Measurements from ENCODE around the gene EMCN. TPM values are rescaled to one million over a fixed set of nuclear protein-coding genes. Genes with fewer than 3 reads are reported as not detected.
"Not testable (repeated sequence)": the region's sequence is repeated elsewhere in the genome, so short reads cannot be mapped to it uniquely, and the experiment has no call there.

EMCN gene
- total and polyA plus RNA-seq, 4 donors, result 13.9 to 56.6 (median 16.0) TPM

- no peak for DNase-seq (ENCODE audit: low read depth in 4 of 6, low spot score in 6 of 6)
- WGBS (ENCODE audit: insufficient coverage), result no CpG with 5 or more reads among the region's 2 CpGs
- Histone ChIP-seq H3K4me1 (ENCODE audit: control insufficient read depth, insufficient read depth, low read length) (no peaks in the 10 kb centered on the region), H3K36me3 (ENCODE audit: control insufficient read depth, insufficient read depth, low read length) (no peaks in the 10 kb centered on the region), H3K27me3 (ENCODE audit: control insufficient read depth, insufficient read depth, low read length) (no peaks in the 10 kb centered on the region), H3K9me3 (ENCODE audit: control insufficient read depth, insufficient read depth, low read length) (no peaks in the 10 kb centered on the region), H3K27ac (ENCODE audit: low read depth, low read length) (no peak overlapping the region), H3K4me3 (ENCODE audit: low read depth, low read length) (no peak overlapping the region)
Measured at GRCh38 chr4:100366213-100366612, 151.6 kb downstream of the EMCN start.

- no peak for DNase-seq (ENCODE audit: low read depth in 4 of 6, low spot score in 6 of 6)
- no peaks in the 10 kb centered on the region for H3K4me1 ChIP-seq (ENCODE audit: control insufficient read depth, insufficient read depth, low read length)
- H3K4me3 ChIP-seq (ENCODE audit: low read depth, low read length), result no peak overlapping the region
- no peaks in the 10 kb centered on the region for H3K9me3 ChIP-seq (ENCODE audit: control insufficient read depth, insufficient read depth, low read length)
- WGBS (ENCODE audit: insufficient coverage), result 80% methylated on average over 1 of the region's 1 CpG
- H3K36me3 ChIP-seq (ENCODE audit: control insufficient read depth, insufficient read depth, low read length), result no peaks in the 10 kb centered on the region
- H3K27ac ChIP-seq (ENCODE audit: low read depth, low read length), result no peak overlapping the region
- H3K27me3 ChIP-seq (ENCODE audit: control insufficient read depth, insufficient read depth, low read length), result no peaks in the 10 kb centered on the region
Measured at GRCh38 chr4:100362366-100362765, 155.5 kb downstream of the EMCN start.

- no peaks in the 10 kb centered on the region for H3K36me3 ChIP-seq (ENCODE audit: control insufficient read depth, insufficient read depth, low read length)
- no CpG with 5 or more reads among the region's 1 CpG for WGBS (ENCODE audit: insufficient coverage)
Measured at GRCh38 chr4:100361336-100361735, 156.5 kb downstream of the EMCN start.

GRCh38 chr4:100360211-100360610 is 157.6 kb downstream of the EMCN start:
- Histone ChIP-seq H3K27ac (ENCODE audit: low read depth, low read length) (no peak overlapping the region), H3K27me3 (ENCODE audit: control insufficient read depth, insufficient read depth, low read length) (no peaks in the 10 kb centered on the region), H3K4me1 (ENCODE audit: control insufficient read depth, insufficient read depth, low read length) (no peaks in the 10 kb centered on the region), H3K9me3 (ENCODE audit: control insufficient read depth, insufficient read depth, low read length) (no peaks in the 10 kb centered on the region), H3K4me3 (ENCODE audit: low read depth, low read length) (no peak overlapping the region), H3K36me3 (ENCODE audit: control insufficient read depth, insufficient read depth, low read length) (no peaks in the 10 kb centered on the region)
- DNase-seq (ENCODE audit: low read depth in 4 of 6, low spot score in 6 of 6), result no peak
- no CpG with 5 or more reads among the region's 1 CpG for WGBS (ENCODE audit: insufficient coverage)

More at GRCh38 chr4:100361336-100361735, 156.5 kb downstream of the EMCN start:
- H3K4me3 ChIP-seq (ENCODE audit: low read depth, low read length), result no peak overlapping the region
- H3K27ac ChIP-seq (ENCODE audit: low read depth, low read length), result no peak overlapping the region
- no peaks in the 10 kb centered on the region for H3K9me3 ChIP-seq (ENCODE audit: control insufficient read depth, insufficient read depth, low read length)
- no peaks in the 10 kb centered on the region for H3K4me1 ChIP-seq (ENCODE audit: control insufficient read depth, insufficient read depth, low read length)
- DNase-seq (ENCODE audit: low read depth in 4 of 6, low spot score in 6 of 6), result no peak
- H3K27me3 ChIP-seq (ENCODE audit: control insufficient read depth, insufficient read depth, low read length), result no peaks in the 10 kb centered on the region

GRCh38 chr4:100359441-100359840 is 158.4 kb downstream of the EMCN start:
- Histone ChIP-seq H3K9me3 (ENCODE audit: control insufficient read depth, insufficient read depth, low read length) (no peaks in the 10 kb centered on the region), H3K27ac (ENCODE audit: low read depth, low read length) (no peak overlapping the region), H3K4me1 (ENCODE audit: control insufficient read depth, insufficient read depth, low read length) (no peaks in the 10 kb centered on the region), H3K4me3 (ENCODE audit: low read depth, low read length) (no peak overlapping the region), H3K27me3 (ENCODE audit: control insufficient read depth, insufficient read depth, low read length) (no peaks in the 10 kb centered on the region), H3K36me3 (ENCODE audit: control insufficient read depth, insufficient read depth, low read length) (no peaks in the 10 kb centered on the region)
- DNase-seq (ENCODE audit: low read depth in 4 of 6, low spot score in 6 of 6), result peak in 1 of 6 donors; percentile 21
- WGBS (ENCODE audit: insufficient coverage), result no CpG with 5 or more reads among the region's 2 CpGs

GRCh38 chr4:100357542-100357941 is 160.3 kb downstream of the EMCN start:
- no CpG with 5 or more reads among the region's 1 CpG for WGBS (ENCODE audit: insufficient coverage)

GRCh38 chr4:100356172-100356571 is 161.7 kb downstream of the EMCN start:
- H3K4me1 ChIP-seq (ENCODE audit: control insufficient read depth, insufficient read depth, low read length), result no peaks in the 10 kb centered on the region
- H3K27ac ChIP-seq (ENCODE audit: low read depth, low read length), result no peak overlapping the region
- DNase-seq (ENCODE audit: low read depth in 4 of 6, low spot score in 6 of 6), result no peak
- H3K4me3 ChIP-seq (ENCODE audit: low read depth, low read length), result no peak overlapping the region
- WGBS (ENCODE audit: insufficient coverage), result 60% methylated on average over 1 of the region's 1 CpG
- no peaks in the 10 kb centered on the region for H3K27me3 ChIP-seq (ENCODE audit: control insufficient read depth, insufficient read depth, low read length)
- no peaks in the 10 kb centered on the region for H3K9me3 ChIP-seq (ENCODE audit: control insufficient read depth, insufficient read depth, low read length)
- no peaks in the 10 kb centered on the region for H3K36me3 ChIP-seq (ENCODE audit: control insufficient read depth, insufficient read depth, low read length)

More at GRCh38 chr4:100357542-100357941, 160.3 kb downstream of the EMCN start:
- no peak overlapping the region for H3K27ac ChIP-seq (ENCODE audit: low read depth, low read length)
- no peaks in the 10 kb centered on the region for H3K36me3 ChIP-seq (ENCODE audit: control insufficient read depth, insufficient read depth, low read length)
- H3K4me1 ChIP-seq (ENCODE audit: control insufficient read depth, insufficient read depth, low read length), result no peaks in the 10 kb centered on the region
- H3K9me3 ChIP-seq (ENCODE audit: control insufficient read depth, insufficient read depth, low read length), result no peaks in the 10 kb centered on the region
- no peaks in the 10 kb centered on the region for H3K27me3 ChIP-seq (ENCODE audit: control insufficient read depth, insufficient read depth, low read length)
- DNase-seq (ENCODE audit: low read depth in 4 of 6, low spot score in 6 of 6), result no peak
- H3K4me3 ChIP-seq (ENCODE audit: low read depth, low read length), result no peak overlapping the region

GRCh38 chr4:100352352-100352751 is 165.5 kb downstream of the EMCN start:
- DNase-seq (ENCODE audit: low read depth in 4 of 6, low spot score in 6 of 6); H3K27ac ChIP-seq (ENCODE audit: low read depth, low read length); H3K4me3 ChIP-seq (ENCODE audit: low read depth, low read length); H3K4me1 ChIP-seq (ENCODE audit: control insufficient read depth, insufficient read depth, low read length); H3K36me3 ChIP-seq (ENCODE audit: control insufficient read depth, insufficient read depth, low read length); H3K9me3 ChIP-seq (ENCODE audit: control insufficient read depth, insufficient read depth, low read length); H3K27me3 ChIP-seq (ENCODE audit: control insufficient read depth, insufficient read depth, low read length): not testable (repeated sequence)
- no CpG with 5 or more reads among the region's 3 CpGs for WGBS (ENCODE audit: insufficient coverage)

GRCh38 chr4:100348473-100348872 is 169.3 kb downstream of the EMCN start:
- Histone ChIP-seq H3K27ac (ENCODE audit: low read depth, low read length) (no peak overlapping the region), H3K27me3 (ENCODE audit: control insufficient read depth, insufficient read depth, low read length) (no peaks in the 10 kb centered on the region), H3K4me3 (ENCODE audit: low read depth, low read length) (no peak overlapping the region), H3K36me3 (ENCODE audit: control insufficient read depth, insufficient read depth, low read length) (no peaks in the 10 kb centered on the region), H3K9me3 (ENCODE audit: control insufficient read depth, insufficient read depth, low read length) (no peaks in the 10 kb centered on the region), H3K4me1 (ENCODE audit: control insufficient read depth, insufficient read depth, low read length) (no peaks in the 10 kb centered on the region)
- no peak for DNase-seq (ENCODE audit: low read depth in 4 of 6, low spot score in 6 of 6)
- WGBS (ENCODE audit: insufficient coverage), result no CpG with 5 or more reads among the region's 3 CpGs

GRCh38 chr4:100347241-100347640 is 170.6 kb downstream of the EMCN start:
- Histone ChIP-seq H3K36me3 (ENCODE audit: control insufficient read depth, insufficient read depth, low read length) (no peaks in the 10 kb centered on the region), H3K9me3 (ENCODE audit: control insufficient read depth, insufficient read depth, low read length) (no peaks in the 10 kb centered on the region), H3K27me3 (ENCODE audit: control insufficient read depth, insufficient read depth, low read length) (no peaks in the 10 kb centered on the region), H3K4me3 (ENCODE audit: low read depth, low read length) (no peak overlapping the region), H3K27ac (ENCODE audit: low read depth, low read length) (no peak overlapping the region), H3K4me1 (ENCODE audit: control insufficient read depth, insufficient read depth, low read length) (no peaks in the 10 kb centered on the region)
- no CpG with 5 or more reads among the region's 1 CpG for WGBS (ENCODE audit: insufficient coverage)
- DNase-seq (ENCODE audit: low read depth in 4 of 6, low spot score in 6 of 6), result no peak
